GM23248 (cell line): ENCODE results near the gene OR52E4. TPM values are rescaled to one million over a fixed set of nuclear protein-coding genes. Genes with fewer than 3 reads are reported as not detected.

Experiments
- DNase-seq: peaks from one replicate; pipeline ENCODE4 v3.0.0-alpha.2; 2015
- H2AFZ ChIP-seq: fragments of 200-600 bp; sonication (generic); 2 replicates; pipeline ENCODE4 v1.6.1; 2016; ENCODE audit warnings: antibody characterized with exemption
- H3F3A ChIP-seq: fragments of 200-600 bp; sonication (generic); 2 replicates; pipeline ENCODE4 v1.6.1; 2016; ENCODE audit warnings: mild to moderate bottlenecking, antibody characterized with exemption, mixed run types; ENCODE audit not compliant: insufficient read depth
- H3K27ac ChIP-seq: fragments of 200-600 bp; sonication (generic); 2 replicates; pipeline ENCODE4 v1.5.1; 2016; ENCODE audit warnings: mild to moderate bottlenecking
- H3K27me3 ChIP-seq: fragments of 200-600 bp; sonication (generic); replicated peaks from 2 replicates; pipeline ENCODE4 v1.6.1; 2016; ENCODE audit warnings: mild to moderate bottlenecking; ENCODE audit not compliant: insufficient read depth
- H3K36me3 ChIP-seq: fragments of 200-600 bp; sonication (generic); 2 replicates; pipeline ENCODE4 v1.6.1; 2016; ENCODE audit warnings: low read depth, mild to moderate bottlenecking
- H3K4me1 ChIP-seq: fragments of 200-600 bp; sonication (generic); 2 replicates; pipeline ENCODE4 v1.6.1; 2016; ENCODE audit warnings: mild to moderate bottlenecking; ENCODE audit not compliant: insufficient read depth
- H3K4me2 ChIP-seq: fragments of 200-600 bp; sonication (generic); one replicate; pipeline ENCODE4 v1.6.1; 2016; ENCODE audit warnings: mild to moderate bottlenecking; ENCODE audit not compliant: unreplicated experiment
- H3K4me3 ChIP-seq: fragments of 200-600 bp; sonication (generic); 2 replicates; pipeline ENCODE4 v1.5.1; 2016; ENCODE audit warnings: mild to moderate bottlenecking
- H3K79me2 ChIP-seq: fragments of 200-600 bp; sonication (generic); 2 replicates; pipeline ENCODE4 v1.6.1; 2016; ENCODE audit warnings: mild to moderate bottlenecking; ENCODE audit not compliant: insufficient read depth
- H3K9ac ChIP-seq: fragments of 200-600 bp; sonication (generic); 2 replicates; pipeline ENCODE4 v1.6.1; 2016; ENCODE audit warnings: mild to moderate bottlenecking
- H3K9me2 ChIP-seq: fragments of 200-600 bp; sonication (generic); 2 replicates; pipeline ENCODE4 v1.6.1; 2016; ENCODE audit warnings: mixed run types, mild to moderate bottlenecking, moderate library complexity; ENCODE audit not compliant: insufficient read depth
- H3K9me3 ChIP-seq: fragments of 200-600 bp; sonication (generic); one replicate; pipeline ENCODE4 v1.6.1; 2017; ENCODE audit warnings: low read depth
- H4K20me1 ChIP-seq: fragments of 200-600 bp; sonication (generic); 2 replicates; pipeline ENCODE4 v1.6.0; 2016; ENCODE audit not compliant: insufficient read depth
- EZH2 ChIP-seq: fragments of 200-600 bp; sonication (generic); IDR thresholded peaks from 2 replicates; pipeline ENCODE4 v1.6.1; 2018; ENCODE audit warnings: antibody characterized with exemption, mild to moderate bottlenecking; ENCODE audit not compliant: insufficient read depth, poor library complexity, severe bottlenecking
- EZH2phosphoT487 ChIP-seq: fragments of 200-600 bp; sonication (generic); IDR thresholded peaks from 2 replicates; pipeline ENCODE4 v1.6.1; 2018; ENCODE audit warnings: antibody characterized with exemption, moderate library complexity, mild to moderate bottlenecking, low read depth; ENCODE audit not compliant: insufficient read depth
- WGBS, 2 experiments: methylation state at CpG; one replicate each; pipeline ENCODE4 v1.1.6; 2015 to 2017; ENCODE audit warnings: low lambda C conversion rate in 2 of 2, low coverage in 1 of 2; ENCODE audit errors: missing lambda C conversion rate in 2 of 2; 5-methylcytosine and 5-hydroxymethylcytosine counted together
- in situ Hi-C: fragments of 300-500 bp; cut with MboI; formaldehyde crosslinking; loops from 2 replicates; pipeline ENCODE4 v1.15.0; 2020
- polyA plus RNA-seq: library from polyadenylated mRNA; unstranded; fragments of >200 nt; fragmentation: Nextera tagmentation; extraction: Ambion mirVana; gene quantifications from 2 replicates; pipeline ENCODE4 v1.2.1, GENCODE V29; 2016
- total RNA-seq: library from RNA; depleted of rRNA; stranded (reverse); fragments of >200 nt; shearing (Covaris generic); gene quantifications from 2 replicates; pipeline ENCODE4 v1.2.3, GENCODE V29; 2014

OR52E4 gene
- total and polyA plus RNA-seq, 2 experiments from 2014 or later = not detected

DNA sequence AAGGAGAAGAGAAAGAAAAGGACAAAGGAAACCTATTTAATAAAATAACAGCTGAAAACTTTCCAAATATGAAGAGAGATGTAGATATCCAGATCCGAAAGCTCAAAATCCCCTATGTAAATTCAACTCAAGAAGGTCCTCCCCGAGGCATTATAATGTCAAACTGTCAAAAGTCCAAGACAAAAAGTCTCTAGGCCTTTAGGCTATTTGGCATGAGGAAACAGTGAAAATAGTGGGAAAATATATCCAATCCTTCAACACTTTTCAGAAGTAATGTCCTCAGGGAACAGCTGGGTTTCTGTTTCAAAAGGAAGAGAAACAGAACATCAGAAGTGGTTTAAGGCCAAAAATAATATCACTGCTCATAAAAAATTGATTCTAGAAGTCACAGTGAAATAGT, 1.9 kb upstream of the OR52E4 start:
- no peak overlapping the region for H3K4me2 ChIP-seq
- H3K27ac ChIP-seq = no peak overlapping the region
- H4K20me1 ChIP-seq = no peaks in the 10 kb centered on the region
- in situ Hi-C loops = no loop called here
- TF ChIP-seq EZH2phosphoT487 (no peak), EZH2 (no peak)
- no peaks in the 10 kb centered on the region for H3K4me1 ChIP-seq
- H3K27me3 ChIP-seq = no peaks in the 10 kb centered on the region
- H3K9me2 ChIP-seq = no peaks in the 10 kb centered on the region
- DNase-seq = no peak
- 8 to 12% methylated on average over 2 of the region's 2 CpGs for WGBS, 2 experiments
- H3K36me3 ChIP-seq = no peaks in the 10 kb centered on the region
- no peaks in the 10 kb centered on the region for H3K9me3 ChIP-seq
- no peaks in the 10 kb centered on the region for H3K79me2 ChIP-seq
- H3F3A ChIP-seq = no peaks in the 10 kb centered on the region
- H3K4me3 ChIP-seq = no peak overlapping the region
- no peak overlapping the region for H3K9ac ChIP-seq
- H2AFZ ChIP-seq = no peak overlapping the region

DNA sequence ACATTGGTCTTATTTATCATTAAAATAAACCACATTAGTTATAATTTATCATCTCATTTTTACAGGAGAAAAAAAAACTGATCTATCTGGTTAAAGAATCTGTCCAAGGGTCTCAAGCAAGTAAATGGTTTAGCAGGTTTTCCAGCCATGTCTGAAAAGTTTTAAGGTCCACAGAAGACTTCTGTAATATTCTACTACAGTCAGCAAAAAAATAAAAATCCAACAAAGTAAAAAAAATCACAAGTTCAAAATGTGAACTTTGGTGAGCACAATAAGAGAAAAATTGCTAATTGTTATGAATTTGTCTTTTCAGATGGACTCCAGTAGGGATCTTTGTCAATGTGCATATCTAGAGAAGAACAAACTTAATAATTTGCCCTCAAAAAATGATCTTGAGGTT, 1.3 kb downstream of the OR52E4 start:
- H3K4me3 ChIP-seq = no peak overlapping the region
- no peak overlapping the region for H2AFZ ChIP-seq
- no peak overlapping the region for H3K9ac ChIP-seq
- no peak for DNase-seq
- no peaks in the 10 kb centered on the region for H3K27me3 ChIP-seq
- no peaks in the 10 kb centered on the region for H3K4me1 ChIP-seq
- no peaks in the 10 kb centered on the region for H3K36me3 ChIP-seq
- no peaks in the 10 kb centered on the region for H3K9me2 ChIP-seq
- H3K9me3 ChIP-seq = no peaks in the 10 kb centered on the region
- no peaks in the 10 kb centered on the region for H4K20me1 ChIP-seq
- TF ChIP-seq EZH2 = no peak
- H3K27ac ChIP-seq = no peak overlapping the region
- in situ Hi-C loops = no loop called here
- no peaks in the 10 kb centered on the region for H3K79me2 ChIP-seq
- no peaks in the 10 kb centered on the region for H3F3A ChIP-seq
- no peak overlapping the region for H3K4me2 ChIP-seq

DNA sequence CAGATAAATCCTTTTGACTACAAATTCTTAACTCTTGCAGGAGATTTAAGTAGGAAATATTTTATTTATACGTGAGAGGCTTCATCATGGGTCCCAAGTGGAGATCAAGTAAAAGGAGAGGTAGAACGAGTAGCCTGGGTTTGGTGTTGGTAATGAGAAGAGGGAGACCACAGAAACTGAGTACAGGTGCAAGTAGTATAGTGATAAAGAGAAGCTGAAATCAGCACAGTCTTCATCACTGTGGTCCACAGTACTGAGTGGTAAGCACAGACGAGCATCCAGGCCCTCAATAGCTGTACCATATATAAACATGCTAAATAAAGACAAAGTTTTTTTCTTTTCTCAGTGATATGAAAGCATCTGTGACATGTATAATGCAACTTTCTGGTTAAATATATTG, 6.7 kb downstream of the OR52E4 start:
- 10 to 14% methylated on average over 3 of the region's 3 CpGs for WGBS, 2 experiments
- Histone ChIP-seq H3K9me3 (no peaks in the 10 kb centered on the region), H3K36me3 (no peaks in the 10 kb centered on the region), H3K27me3 (no peaks in the 10 kb centered on the region), H3F3A (no peaks in the 10 kb centered on the region), H3K4me3 (no peak overlapping the region), H2AFZ (no peak overlapping the region), H3K9me2 (no peaks in the 10 kb centered on the region), H3K4me1 (no peaks in the 10 kb centered on the region), H3K79me2 (no peaks in the 10 kb centered on the region), H3K27ac (no peak overlapping the region), H4K20me1 (no peaks in the 10 kb centered on the region), H3K4me2 (no peak overlapping the region), H3K9ac (no peak overlapping the region)
- no peak for TF ChIP-seq EZH2phosphoT487
- no peak for TF ChIP-seq EZH2
- in situ Hi-C loops = no loop called here
- no peak for DNase-seq

DNA sequence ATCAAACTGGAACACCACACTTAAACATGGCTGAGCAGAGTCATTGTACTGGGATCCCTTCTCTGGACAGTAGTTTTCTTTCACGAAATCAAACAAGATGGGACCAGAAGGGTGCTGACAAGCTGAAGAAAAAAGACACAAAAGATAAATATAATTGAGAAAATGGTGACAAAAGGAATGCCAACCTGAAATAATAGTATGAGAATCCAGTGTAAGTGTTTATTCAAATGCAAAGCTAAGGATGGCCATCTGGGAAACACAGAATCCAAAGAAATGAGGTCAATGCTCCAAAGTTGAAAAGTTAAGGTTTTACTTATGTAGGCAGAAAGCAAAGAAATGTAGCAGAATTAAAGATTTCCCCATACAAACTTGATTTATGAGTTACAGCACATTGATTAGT, 7.2 kb downstream of the OR52E4 start:
- no peaks in the 10 kb centered on the region for H3K9me2 ChIP-seq
- no peak overlapping the region for H3K4me2 ChIP-seq
- H3K9me3 ChIP-seq = no peaks in the 10 kb centered on the region
- 8 to 13% methylated on average over 1 of the region's 1 CpG for WGBS, 2 experiments
- no peak overlapping the region for H2AFZ ChIP-seq
- no peaks in the 10 kb centered on the region for H3K79me2 ChIP-seq
- no peak overlapping the region for H3K4me3 ChIP-seq
- H3K4me1 ChIP-seq = no peaks in the 10 kb centered on the region
- H3K27me3 ChIP-seq = no peaks in the 10 kb centered on the region
- no peak overlapping the region for H3K27ac ChIP-seq
- no peak for DNase-seq
- in situ Hi-C loops = no loop called here
- no peaks in the 10 kb centered on the region for H4K20me1 ChIP-seq
- TF ChIP-seq EZH2 (no peak), EZH2phosphoT487 (no peak)
- H3K9ac ChIP-seq = no peak overlapping the region
- no peaks in the 10 kb centered on the region for H3K36me3 ChIP-seq
- H3F3A ChIP-seq = no peaks in the 10 kb centered on the region

DNA sequence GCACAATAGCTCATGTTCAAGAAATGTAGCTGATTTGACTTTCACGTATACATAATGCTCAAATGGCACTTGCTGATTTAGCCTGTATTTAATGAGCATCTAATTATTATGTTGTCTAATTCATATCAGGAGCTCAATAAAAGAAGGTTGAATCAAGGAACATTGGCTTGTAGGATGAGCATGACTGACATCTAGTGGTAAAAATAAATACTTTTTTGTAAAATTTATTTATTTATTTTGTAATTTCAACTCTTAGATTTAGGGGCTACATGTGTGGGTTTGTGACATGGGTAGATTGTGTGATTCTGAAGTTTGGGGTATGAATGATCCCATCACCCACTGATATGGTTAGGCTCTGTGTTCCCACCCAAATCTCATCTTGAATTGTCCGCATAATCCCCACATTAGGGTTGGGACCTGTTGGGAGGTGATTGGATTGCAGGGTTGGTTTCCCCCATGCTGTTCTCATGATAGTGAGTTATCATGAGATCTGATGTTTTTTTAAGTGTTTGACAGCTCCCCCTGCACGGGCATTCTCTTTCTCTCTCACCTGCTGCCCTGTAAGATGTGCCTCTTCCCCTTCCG, 10.9 kb downstream of the OR52E4 start:
- peak; percentile 34 for DNase-seq
- Histone ChIP-seq H3K4me3 (no peak overlapping the region), H3K9ac (no peak overlapping the region), H3K79me2 (no peaks in the 10 kb centered on the region), H3K9me2 (no peaks in the 10 kb centered on the region), H3K9me3 (no peaks in the 10 kb centered on the region), H2AFZ (no peak overlapping the region), H3K36me3 (no peaks in the 10 kb centered on the region), H3K27me3 (no peaks in the 10 kb centered on the region), H3K27ac (no peak overlapping the region), H3F3A (no peaks in the 10 kb centered on the region), H4K20me1 (no peaks in the 10 kb centered on the region), H3K4me1 (no peaks in the 10 kb centered on the region), H3K4me2 (no peak overlapping the region)
- TF ChIP-seq EZH2phosphoT487 (no peak), EZH2 (no peak)
- WGBS, 2 experiments = 33 to 37% methylated on average over 4 of the region's 4 CpGs
- in situ Hi-C loops = no loop called here
